Liver (tissue), 9 donors: ENCODE measurements around the gene SLC38A10. TPM values are rescaled to one million over a fixed set of nuclear protein-coding genes. Genes with fewer than 3 reads are reported as not detected.

ENCODE experiments used
- DNase-seq: peaks from one replicate; pipeline ENCODE4 v3.0.0-alpha.2; 2017; ENCODE audit warnings: low spot score
- H3K27ac ChIP-seq, 2 donors: one replicate each; pipeline ENCODE4 v1.7.0; 2013; ENCODE audit warnings: inconsistent platforms in 2 of 2, low read length in 2 of 2, control low read depth in 1 of 2, low read depth in 1 of 2, mild to moderate bottlenecking in 1 of 2
- H3K27me3 ChIP-seq, 4 donors: one replicate each; pipeline versions ENCODE4 v1.6.1 to v1.7.0; 2013; ENCODE audit warnings: low read length in 3 of 4, inconsistent platforms in 1 of 4, mild to moderate bottlenecking in 1 of 4, moderate library complexity in 1 of 4; ENCODE audit not compliant: control insufficient read depth in 4 of 4, insufficient read depth in 4 of 4
- H3K36me3 ChIP-seq, 4 donors: one replicate each; pipeline versions ENCODE4 v1.6.1 to v1.7.0; 2013; ENCODE audit warnings: low read length in 3 of 4, mild to moderate bottlenecking in 3 of 4, low read depth in 1 of 4, moderate library complexity in 1 of 4; ENCODE audit not compliant: control insufficient read depth in 4 of 4, insufficient read depth in 3 of 4
- H3K4me1 ChIP-seq, 4 donors: one replicate each; pipeline versions ENCODE4 v1.6.1 to v1.7.0; 2013; ENCODE audit warnings: low read length in 3 of 4, mild to moderate bottlenecking in 3 of 4, moderate library complexity in 1 of 4; ENCODE audit not compliant: control insufficient read depth in 4 of 4, insufficient read depth in 4 of 4
- H3K4me3 ChIP-seq, 3 donors: one replicate each; pipeline versions ENCODE4 v1.6.1 to v1.7.0; 2013; ENCODE audit warnings: low read length in 3 of 3, control low read depth in 1 of 3, low read depth in 1 of 3, mild to moderate bottlenecking in 1 of 3
- H3K9ac ChIP-seq, 2 donors: one replicate each; pipeline ENCODE4 v1.7.0; 2013; ENCODE audit warnings: low read length in 2 of 2, mild to moderate bottlenecking in 2 of 2, moderate library complexity in 2 of 2, control low read depth in 1 of 2, low read depth in 1 of 2
- H3K9me3 ChIP-seq, 4 donors: one replicate each; pipeline versions ENCODE4 v1.6.1 to v1.7.0; 2013; ENCODE audit warnings: low read length in 3 of 4; ENCODE audit not compliant: control insufficient read depth in 4 of 4
- ATF3 ChIP-seq: IDR thresholded peaks from 2 replicates; pipeline ENCODE4 v1.6.1; 2016; ENCODE audit warnings: antibody characterized with exemption
- EGR1 ChIP-seq, 2 donors: IDR thresholded peaks; 2 replicates each; pipeline ENCODE4 v1.6.1; 2016 to 2018; ENCODE audit warnings: antibody characterized with exemption in 2 of 2, low read depth in 2 of 2
- FOXA1 ChIP-seq: IDR thresholded peaks from 2 replicates; pipeline ENCODE4 v1.6.1; 2016; ENCODE audit warnings: antibody characterized with exemption
- GABPA ChIP-seq, 2 donors: IDR thresholded peaks in 1 of 2; conservative IDR thresholded peaks in 1 of 2; 2 replicates each; pipeline ENCODE4 v1.6.1; 2016; ENCODE audit warnings: antibody characterized with exemption in 2 of 2, mild to moderate bottlenecking in 1 of 2, moderate library complexity in 1 of 2
- HNF4A ChIP-seq, 2 donors: conservative IDR thresholded peaks; 2 replicates each; pipeline ENCODE4 v1.6.1; 2016; ENCODE audit warnings: antibody characterized with exemption in 2 of 2, mild to moderate bottlenecking in 2 of 2
- HNF4G ChIP-seq: IDR thresholded peaks from 2 replicates; pipeline ENCODE4 v1.6.1; 2016; ENCODE audit warnings: antibody characterized with exemption
- JUND ChIP-seq, 2 donors: IDR thresholded peaks; 2 replicates each; pipeline ENCODE4 v1.6.1; 2016; ENCODE audit warnings: antibody characterized with exemption in 2 of 2
- NR2F2 ChIP-seq: IDR thresholded peaks from 2 replicates; pipeline ENCODE4 v1.6.1; 2016; ENCODE audit warnings: antibody characterized with exemption
- RAD21 ChIP-seq, 2 donors: IDR thresholded peaks; 2 replicates each; pipeline ENCODE4 v1.6.1; 2016; ENCODE audit warnings: antibody characterized with exemption in 2 of 2, mild to moderate bottlenecking in 2 of 2
- RXRA ChIP-seq, 2 donors: IDR thresholded peaks; 2 replicates each; pipeline ENCODE4 v1.6.1; 2017 to 2018; ENCODE audit warnings: antibody characterized with exemption in 2 of 2, mild to moderate bottlenecking in 1 of 2
- TAF1 ChIP-seq: conservative IDR thresholded peaks from 2 replicates; pipeline ENCODE4 v1.6.1; 2016; ENCODE audit warnings: antibody characterized with exemption, mild to moderate bottlenecking
- YY1 ChIP-seq: IDR thresholded peaks from 2 replicates; pipeline ENCODE4 v1.6.1; 2016; ENCODE audit warnings: antibody characterized with exemption, mild to moderate bottlenecking
- ZBTB33 ChIP-seq: IDR thresholded peaks from 2 replicates; pipeline ENCODE4 v1.6.1; 2016; ENCODE audit warnings: antibody characterized with exemption
- WGBS: extraction: QIAGEN DNeasy Blood & Tissue Kit; methylation state at CpG from one replicate; pipeline ENCODE4 v1.1.7; 2013; 5-methylcytosine and 5-hydroxymethylcytosine counted together
- polyA plus RNA-seq, 2 donors: library from polyadenylated mRNA; stranded (reverse) in 1 of 2; unstranded in 1 of 2; fragments of 200-250 nt in 1 of 2; fragments of >200 nt in 1 of 2; fragmentation: Nextera tagmentation in 1 of 2; extraction: Ambion mirVana in 1 of 2; gene quantifications; one replicate each; pipeline versions ENCODE4 v1.2.1 to v1.2.3, GENCODE V29; 2013 to 2015
- total RNA-seq, 2 donors: library from RNA; depleted of rRNA; stranded (reverse); fragments of >200 nt; gene quantifications; one replicate each; pipeline ENCODE4 v1.2.3, GENCODE V29; 2014
- TF ChIP-seq, protein P1 (sequence below): IDR thresholded peaks from 2 replicates; pipeline ENCODE4 v1.6.1; 2016; ENCODE audit warnings: antibody characterized with exemption, mild to moderate bottlenecking
- TF ChIP-seq, protein P2 (sequence below): IDR thresholded peaks from 2 replicates; pipeline ENCODE4 v1.6.1; 2016; ENCODE audit warnings: antibody characterized with exemption
- TF ChIP-seq, protein P3 (sequence below): fragments of 150-350 bp; IDR thresholded peaks from 2 replicates; pipeline ENCODE4 v1.5.1; 2017; ENCODE audit warnings: improper control_type of control experiment, low read depth, low read length; ENCODE audit not compliant: missing input control
- donor health status: healthy.
- donor health status: healthy.
- donor health status: healthy.
- donor health status: healthy.
- donor health status: healthy.

Gene SLC38A10
- total and polyA plus RNA-seq, 4 donors, result 29.3 to 117 (median 54.7) TPM

DNA sequence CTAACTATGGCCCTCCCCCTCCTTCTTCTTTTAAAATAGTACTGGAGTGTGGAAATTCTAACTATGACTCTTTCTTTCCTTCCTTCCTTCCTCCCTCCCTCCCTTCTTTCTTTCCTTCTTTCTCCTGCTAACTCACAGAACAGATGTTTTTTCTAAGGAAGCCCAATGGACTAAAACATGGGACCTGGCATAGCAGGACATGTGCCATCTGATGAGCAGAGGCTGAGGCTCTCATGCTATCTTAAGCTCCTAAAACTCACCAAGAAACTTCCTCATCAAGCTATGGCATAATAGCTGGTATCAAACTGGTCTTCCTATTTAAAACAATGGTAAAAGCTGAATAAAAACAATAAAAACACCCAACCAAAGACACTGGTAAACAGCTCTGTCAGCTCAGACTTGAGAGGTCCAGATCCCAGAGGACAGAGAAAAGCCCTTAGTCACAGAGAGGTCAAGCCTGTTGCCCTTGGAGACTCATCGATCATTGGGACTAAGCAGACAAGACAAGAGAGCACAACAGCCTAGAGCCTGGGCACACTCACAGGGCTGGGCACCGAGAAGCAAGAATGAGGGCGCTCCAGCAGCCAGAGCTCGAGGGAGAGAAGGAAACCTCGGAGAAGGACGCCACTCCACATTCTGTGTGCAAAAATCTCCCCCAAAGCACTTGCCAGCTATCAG, 27.6 kb downstream of the SLC38A10 start (continued):
- TF ChIP-seq, protein P1, sequence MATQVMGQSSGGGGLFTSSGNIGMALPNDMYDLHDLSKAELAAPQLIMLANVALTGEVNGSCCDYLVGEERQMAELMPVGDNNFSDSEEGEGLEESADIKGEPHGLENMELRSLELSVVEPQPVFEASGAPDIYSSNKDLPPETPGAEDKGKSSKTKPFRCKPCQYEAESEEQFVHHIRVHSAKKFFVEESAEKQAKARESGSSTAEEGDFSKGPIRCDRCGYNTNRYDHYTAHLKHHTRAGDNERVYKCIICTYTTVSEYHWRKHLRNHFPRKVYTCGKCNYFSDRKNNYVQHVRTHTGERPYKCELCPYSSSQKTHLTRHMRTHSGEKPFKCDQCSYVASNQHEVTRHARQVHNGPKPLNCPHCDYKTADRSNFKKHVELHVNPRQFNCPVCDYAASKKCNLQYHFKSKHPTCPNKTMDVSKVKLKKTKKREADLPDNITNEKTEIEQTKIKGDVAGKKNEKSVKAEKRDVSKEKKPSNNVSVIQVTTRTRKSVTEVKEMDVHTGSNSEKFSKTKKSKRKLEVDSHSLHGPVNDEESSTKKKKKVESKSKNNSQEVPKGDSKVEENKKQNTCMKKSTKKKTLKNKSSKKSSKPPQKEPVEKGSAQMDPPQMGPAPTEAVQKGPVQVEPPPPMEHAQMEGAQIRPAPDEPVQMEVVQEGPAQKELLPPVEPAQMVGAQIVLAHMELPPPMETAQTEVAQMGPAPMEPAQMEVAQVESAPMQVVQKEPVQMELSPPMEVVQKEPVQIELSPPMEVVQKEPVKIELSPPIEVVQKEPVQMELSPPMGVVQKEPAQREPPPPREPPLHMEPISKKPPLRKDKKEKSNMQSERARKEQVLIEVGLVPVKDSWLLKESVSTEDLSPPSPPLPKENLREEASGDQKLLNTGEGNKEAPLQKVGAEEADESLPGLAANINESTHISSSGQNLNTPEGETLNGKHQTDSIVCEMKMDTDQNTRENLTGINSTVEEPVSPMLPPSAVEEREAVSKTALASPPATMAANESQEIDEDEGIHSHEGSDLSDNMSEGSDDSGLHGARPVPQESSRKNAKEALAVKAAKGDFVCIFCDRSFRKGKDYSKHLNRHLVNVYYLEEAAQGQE, result no peak
- TF ChIP-seq EGR1 (IDR thresholded peaks at IDR 0.05; ENCODE audit: low read depth in 2 of 2), result no peak
- no peak for TF ChIP-seq ZBTB33
- TF ChIP-seq RAD21 (IDR thresholded peaks at IDR 0.05), result no peak

GRCh38 chr17:81265576-81265975, 29.5 kb downstream of the SLC38A10 start:
- H3K9ac ChIP-seq, result no peak overlapping the region
- H3K9me3 ChIP-seq, result no peaks in the 10 kb centered on the region
- 98% methylated on average over 22 of the region's 22 CpGs for WGBS
- TF ChIP-seq, protein P2, sequence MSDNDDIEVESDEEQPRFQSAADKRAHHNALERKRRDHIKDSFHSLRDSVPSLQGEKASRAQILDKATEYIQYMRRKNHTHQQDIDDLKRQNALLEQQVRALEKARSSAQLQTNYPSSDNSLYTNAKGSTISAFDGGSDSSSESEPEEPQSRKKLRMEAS, result no peak
- TF ChIP-seq JUND (IDR thresholded peaks at IDR 0.05) (no peak), RAD21 (IDR thresholded peaks at IDR 0.05) (no peak), FOXA1 (no peak), GABPA (IDR thresholded peaks at IDR 0.05 in 1 of 2, conservative IDR thresholded peaks at IDR 0.05 in 1 of 2) (no peak), TAF1 (no peak), YY1 (no peak), HNF4A (conservative IDR thresholded peaks at IDR 0.05) (no peak), RXRA (IDR thresholded peaks at IDR 0.05) (no peak)
- peaks cover 30 to 77% (median 38%) of the 10 kb centered on the region in 4 donors for H3K36me3 ChIP-seq
- H3K27ac ChIP-seq, result no peak overlapping the region
- H3K4me1 ChIP-seq, result no peaks in the 10 kb centered on the region
- no peaks in the 10 kb centered on the region for H3K27me3 ChIP-seq
- no peak overlapping the region for H3K4me3 ChIP-seq
- no peak for DNase-seq

DNA sequence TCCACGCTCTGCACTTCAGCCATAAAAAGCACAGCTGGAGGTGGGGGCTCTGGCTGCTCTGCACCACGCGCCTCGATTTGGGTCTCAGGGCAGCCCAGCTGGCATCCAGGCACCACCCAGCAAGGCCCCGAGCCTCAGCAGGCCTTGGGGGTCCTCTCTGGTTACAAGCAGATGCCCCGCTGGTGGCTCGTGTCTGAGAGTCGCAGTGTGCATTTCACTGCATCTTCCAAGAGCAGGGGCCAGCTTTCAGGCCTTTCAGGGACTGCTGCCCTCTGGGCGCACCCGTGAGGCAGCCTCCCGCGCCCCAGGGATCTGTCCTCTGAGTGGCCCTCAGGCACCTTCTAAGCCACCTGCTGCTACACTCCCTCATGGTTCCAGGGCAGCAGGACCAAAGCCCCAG, 30.5 kb downstream of the SLC38A10 start:
- DNase-seq, result no peak
- WGBS, result 99% methylated on average over 12 of the region's 12 CpGs
- H3K27ac ChIP-seq, result no peak overlapping the region
- no peak for TF ChIP-seq ZBTB33
- TF ChIP-seq TAF1, result no peak
- TF ChIP-seq GABPA (IDR thresholded peaks at IDR 0.05 in 1 of 2, conservative IDR thresholded peaks at IDR 0.05 in 1 of 2), result no peak
- no peak for TF ChIP-seq NR2F2
- TF ChIP-seq, protein P3, sequence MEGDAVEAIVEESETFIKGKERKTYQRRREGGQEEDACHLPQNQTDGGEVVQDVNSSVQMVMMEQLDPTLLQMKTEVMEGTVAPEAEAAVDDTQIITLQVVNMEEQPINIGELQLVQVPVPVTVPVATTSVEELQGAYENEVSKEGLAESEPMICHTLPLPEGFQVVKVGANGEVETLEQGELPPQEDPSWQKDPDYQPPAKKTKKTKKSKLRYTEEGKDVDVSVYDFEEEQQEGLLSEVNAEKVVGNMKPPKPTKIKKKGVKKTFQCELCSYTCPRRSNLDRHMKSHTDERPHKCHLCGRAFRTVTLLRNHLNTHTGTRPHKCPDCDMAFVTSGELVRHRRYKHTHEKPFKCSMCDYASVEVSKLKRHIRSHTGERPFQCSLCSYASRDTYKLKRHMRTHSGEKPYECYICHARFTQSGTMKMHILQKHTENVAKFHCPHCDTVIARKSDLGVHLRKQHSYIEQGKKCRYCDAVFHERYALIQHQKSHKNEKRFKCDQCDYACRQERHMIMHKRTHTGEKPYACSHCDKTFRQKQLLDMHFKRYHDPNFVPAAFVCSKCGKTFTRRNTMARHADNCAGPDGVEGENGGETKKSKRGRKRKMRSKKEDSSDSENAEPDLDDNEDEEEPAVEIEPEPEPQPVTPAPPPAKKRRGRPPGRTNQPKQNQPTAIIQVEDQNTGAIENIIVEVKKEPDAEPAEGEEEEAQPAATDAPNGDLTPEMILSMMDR, result no peak
- TF ChIP-seq JUND (IDR thresholded peaks at IDR 0.05), result no peak
- no peak for TF ChIP-seq ATF3
- no peak for TF ChIP-seq RAD21 (IDR thresholded peaks at IDR 0.05)
- TF ChIP-seq HNF4G, result no peak
- no peak for TF ChIP-seq FOXA1

More for the DNA sequence above, 30.5 kb downstream of the SLC38A10 start:
- no peak overlapping the region for H3K9ac ChIP-seq
- no peaks in the 10 kb centered on the region for H3K4me1 ChIP-seq
- no peak overlapping the region for H3K4me3 ChIP-seq
- H3K9me3 ChIP-seq, result no peaks in the 10 kb centered on the region
- H3K36me3 ChIP-seq, result peaks cover 26 to 79% (median 35%) of the 10 kb centered on the region in 4 donors
- H3K27me3 ChIP-seq, result no peaks in the 10 kb centered on the region
